Fibroblast of lung (primary cell): Measurements from ENCODE around the gene SETBP1.

Source experiments
- EZH2 ChIP-seq: IDR thresholded peaks from 2 replicates; pipeline ENCODE4 v1.5.1; 2012; ENCODE audit warnings: low read length, control low read depth, mild to moderate bottlenecking; ENCODE audit errors: missing control alignments
- TF ChIP-seq, protein P1 (sequence below), 2 donors: IDR thresholded peaks in 1 of 2; conservative IDR thresholded peaks in 1 of 2; 1 replicate in 1 of 2; 2 replicates in 1 of 2; pipeline ENCODE4 v1.5.1; 2011 to 2012; ENCODE audit warnings: low read length in 2 of 2, control low read depth in 1 of 2, inconsistent platforms in 1 of 2, low read depth in 1 of 2, mild to moderate bottlenecking in 1 of 2

- TF ChIP-seq EZH2 = no peak
- TF ChIP-seq, protein P1, sequence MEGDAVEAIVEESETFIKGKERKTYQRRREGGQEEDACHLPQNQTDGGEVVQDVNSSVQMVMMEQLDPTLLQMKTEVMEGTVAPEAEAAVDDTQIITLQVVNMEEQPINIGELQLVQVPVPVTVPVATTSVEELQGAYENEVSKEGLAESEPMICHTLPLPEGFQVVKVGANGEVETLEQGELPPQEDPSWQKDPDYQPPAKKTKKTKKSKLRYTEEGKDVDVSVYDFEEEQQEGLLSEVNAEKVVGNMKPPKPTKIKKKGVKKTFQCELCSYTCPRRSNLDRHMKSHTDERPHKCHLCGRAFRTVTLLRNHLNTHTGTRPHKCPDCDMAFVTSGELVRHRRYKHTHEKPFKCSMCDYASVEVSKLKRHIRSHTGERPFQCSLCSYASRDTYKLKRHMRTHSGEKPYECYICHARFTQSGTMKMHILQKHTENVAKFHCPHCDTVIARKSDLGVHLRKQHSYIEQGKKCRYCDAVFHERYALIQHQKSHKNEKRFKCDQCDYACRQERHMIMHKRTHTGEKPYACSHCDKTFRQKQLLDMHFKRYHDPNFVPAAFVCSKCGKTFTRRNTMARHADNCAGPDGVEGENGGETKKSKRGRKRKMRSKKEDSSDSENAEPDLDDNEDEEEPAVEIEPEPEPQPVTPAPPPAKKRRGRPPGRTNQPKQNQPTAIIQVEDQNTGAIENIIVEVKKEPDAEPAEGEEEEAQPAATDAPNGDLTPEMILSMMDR (conservative IDR thresholded peaks at IDR 0.05 in 1 of 2, IDR thresholded peaks at IDR 0.05 in 1 of 2; ENCODE audit: low read depth in 1 of 2, low read length in 2 of 2) = no peak
Observed at GRCh38 chr18:44632469-44633145, 48.1 kb upstream of the SETBP1 start.
